GM10266 (cell line): ENCODE results near the gene VCY.
"Not testable (repeated sequence)": the region's sequence is repeated elsewhere in the genome, so short reads cannot be mapped to it uniquely, and the experiment has no call there.

Experiments
- DNase-seq: peaks from one replicate; pipeline ENCODE4 v3.0.0; 2012; ENCODE audit errors: extremely low spot score

VCY gene

DNA sequence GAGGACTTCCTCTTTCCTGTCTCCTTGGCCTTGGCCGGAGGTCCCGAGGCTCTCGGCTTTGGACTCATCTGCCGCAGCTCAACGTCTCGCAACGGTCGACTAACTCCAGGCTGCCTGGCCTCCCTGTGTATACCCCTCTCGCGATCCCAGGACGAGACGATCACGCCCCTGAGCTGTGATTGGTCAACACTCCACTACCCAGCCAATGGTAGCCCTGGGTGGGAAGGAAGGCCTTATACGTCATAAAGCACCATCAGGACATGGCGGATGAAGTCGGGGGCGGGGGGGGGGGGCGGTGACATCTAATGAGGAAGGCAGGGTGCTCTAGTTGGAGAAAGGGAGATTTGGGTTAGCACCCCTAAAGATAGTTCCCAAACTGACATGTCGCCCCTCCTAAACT lies at the start of gene VCY:
VCY (minus strand) TSS at position 101 of the 400 bp plus-strand sequence; CDS start at position 68, 33 bp downstream.
- not testable (repeated sequence) for DNase-seq

DNA sequence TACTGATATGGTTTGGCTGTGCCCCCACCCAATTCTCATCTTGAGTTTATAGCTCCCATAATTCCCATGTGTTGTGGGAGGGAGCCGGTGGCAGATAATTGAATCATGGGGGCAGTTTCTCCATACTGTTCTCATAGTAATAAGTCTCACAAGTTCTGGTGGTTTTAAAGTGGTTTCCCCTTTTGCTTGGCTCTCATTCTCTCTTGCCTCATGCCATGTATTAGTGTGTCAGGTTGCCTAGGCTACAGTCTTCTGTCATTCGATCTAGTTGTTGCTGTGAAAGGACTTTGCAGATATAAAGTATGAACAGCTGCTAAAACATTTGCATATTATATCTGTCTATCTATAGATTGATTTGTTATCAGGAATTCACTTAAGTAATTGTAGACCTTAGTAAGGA lies 44.1 kb upstream of the VCY start:
- DNase-seq: not testable (repeated sequence)

DNA sequence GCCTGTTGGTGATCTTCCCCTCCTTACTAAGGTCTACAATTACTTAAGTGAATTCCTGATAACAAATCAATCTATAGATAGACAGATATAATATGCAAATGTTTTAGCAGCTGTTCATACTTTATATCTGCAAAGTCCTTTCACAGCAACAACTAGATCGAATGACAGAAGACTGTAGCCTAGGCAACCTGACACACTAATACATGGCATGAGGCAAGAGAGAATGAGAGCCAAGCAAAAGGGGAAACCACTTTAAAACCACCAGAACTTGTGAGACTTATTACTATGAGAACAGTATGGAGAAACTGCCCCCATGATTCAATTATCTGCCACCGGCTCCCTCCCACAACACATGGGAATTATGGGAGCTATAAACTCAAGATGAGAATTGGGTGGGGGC lies 25.6 kb upstream of the VCY start:
- DNase-seq: not testable (repeated sequence)

- not testable (repeated sequence) for DNase-seq
Observed at GRCh38 chrY:13942406-13942805, 43.9 kb downstream of the VCY start.
